HepG2 (cell line): ENCODE data around the gene HES7. TPM values are rescaled to one million over a fixed set of nuclear protein-coding genes. Genes with fewer than 3 reads are reported as not detected.
"Not testable (repeated sequence)": the region's sequence is repeated elsewhere in the genome, so short reads cannot be mapped to it uniquely, and the experiment has no call there.

Experiments used
- ATAC-seq: fragments of 200-7000 bp; cut with Tn5 transposase; 3 replicates; pipeline ENCODE4 v1.9.1; 2020; ENCODE audit warnings: mild to moderate bottlenecking, moderate library complexity
- BruUV-seq: library from RNA; stranded (reverse); fragments of 400-500 nt; replicated peaks from 2 replicates; lab custom pipeline; 2021; lab: Mats Ljungman, UMichigan
- CTCF ChIA-PET: fragments of 300-600 bp; formaldehyde crosslinking; extraction: SDS; loops from one replicate; lab custom pipeline; 2021; ENCODE audit warnings: low total read pairs, inconsistent platforms, low intra/inter-chr PET ratio; lab: Yijun Ruan, JAX
- POLR2A ChIA-PET: fragments of 350-600 bp; sonication (Branson Sonifier 250); formaldehyde crosslinking; loops from one replicate; lab custom pipeline; 2020; ENCODE audit warnings: antibody characterized with exemption, inconsistent platforms; lab: Yijun Ruan, JAX
- DNase-seq: peaks from one replicate; pipeline ENCODE4 v3.0.0-alpha.2; 2015; ENCODE audit warnings: low spot score
- FAIRE-seq: peaks from 3 replicates; lab custom pipeline; 2011; peaks lifted over from hg19 to GRCh38; lab: Jason Lieb, UNC
- H2AFZ ChIP-seq: one replicate; pipeline ENCODE4 v1.6.1; 2011; ENCODE audit warnings: low read length, inconsistent platforms
- H3K27ac ChIP-seq: fragments of 300-600 bp; 3 replicates; pipeline ENCODE4 v1.8.0; 2011; ENCODE audit warnings: mixed run types, mild to moderate bottlenecking, mixed read lengths, low read length, inconsistent platforms; ENCODE audit not compliant: insufficient read depth; ENCODE audit errors: extremely low read length
- H3K27me3 ChIP-seq, 2 experiments: fragments of 200-600 bp in 1 of 2; 2 replicates in 1 of 2; 3 replicates in 1 of 2; pipeline versions ENCODE4 v1.6.0 to v1.8.0; 2011; ENCODE audit warnings: low read length in 2 of 2, mild to moderate bottlenecking in 2 of 2, moderate library complexity in 2 of 2, inconsistent platforms in 1 of 2; ENCODE audit not compliant: insufficient read depth in 2 of 2, control insufficient read depth in 1 of 2
- H3K36me3 ChIP-seq, 2 experiments: fragments of 200-600 bp in 1 of 2; replicated peaks in 1 of 2; 2 replicates in 1 of 2; 3 replicates in 1 of 2; pipeline versions ENCODE4 v1.5.1 to v1.8.0; 2011; ENCODE audit warnings: low read length in 2 of 2, inconsistent platforms in 1 of 2; ENCODE audit not compliant: insufficient read depth in 2 of 2, control insufficient read depth in 1 of 2
- H3K4me1 ChIP-seq: 2 replicates; pipeline ENCODE4 v1.5.1; 2012; ENCODE audit warnings: low read length, inconsistent platforms; ENCODE audit not compliant: insufficient read depth
- H3K4me2 ChIP-seq: 2 replicates; pipeline ENCODE4 v1.6.0; 2011; ENCODE audit warnings: low read depth, low read length, inconsistent platforms
- H3K4me3 ChIP-seq, 3 experiments: fragments of 200-600 bp in 1 of 3; sonication (generic), shearing (Covaris generic) in 1 of 3; replicated peaks in 1 of 3; 2 replicates each; pipeline ENCODE4 v1.5.1; 2011 to 2016; ENCODE audit warnings: low read length in 3 of 3, inconsistent platforms in 2 of 3, low read depth in 2 of 3, mild to moderate bottlenecking in 2 of 3, control low read depth in 1 of 3, mixed read lengths in 1 of 3; ENCODE audit not compliant: insufficient read depth in 1 of 3
- H3K79me2 ChIP-seq: one replicate; pipeline ENCODE4 v1.6.1; 2011; ENCODE audit warnings: low read length, inconsistent platforms; ENCODE audit not compliant: insufficient read depth
- H3K9ac ChIP-seq: 2 replicates; pipeline ENCODE4 v1.6.0; 2011; ENCODE audit warnings: mild to moderate bottlenecking, low read depth, low read length, inconsistent platforms; ENCODE audit not compliant: insufficient read depth
- H3K9me3 ChIP-seq: 2 replicates; pipeline ENCODE4 v1.5.1; 2012; ENCODE audit warnings: mild to moderate bottlenecking, low read length
- H4K20me1 ChIP-seq: 2 replicates; pipeline ENCODE4 v1.6.0; 2011; ENCODE audit warnings: inconsistent platforms, mild to moderate bottlenecking, low read length, moderate library complexity; ENCODE audit not compliant: insufficient read depth
- FOXO1 ChIP-seq: sonication (generic); formaldehyde crosslinking; IDR thresholded peaks from 2 replicates; pipeline ENCODE4 v1.4.0; 2020; ENCODE audit warnings: missing genetic modification reagents
- HDAC1 ChIP-seq: sonication (generic); formaldehyde crosslinking; IDR thresholded peaks from 2 replicates; pipeline ENCODE4 v1.5.1; 2020; ENCODE audit warnings: mild to moderate bottlenecking, missing genetic modification reagents
- HNF4A ChIP-seq: sonication (generic); formaldehyde crosslinking; IDR thresholded peaks from 2 replicates; pipeline ENCODE4 v1.4.0; 2020; ENCODE audit warnings: missing genetic modification reagents
- IKZF4 ChIP-seq: sonication (generic); formaldehyde crosslinking; IDR thresholded peaks from 2 replicates; pipeline ENCODE4 v1.5.1; 2020; ENCODE audit warnings: borderline replicate concordance, mild to moderate bottlenecking, low read depth, missing genetic modification reagents; ENCODE audit errors: not compliant biosample characterization
- TBX3 ChIP-seq: fragments of 450-650 bp; IDR thresholded peaks from 2 replicates; pipeline ENCODE4 v1.6.1; 2017; ENCODE audit warnings: antibody characterized with exemption, mild to moderate bottlenecking, inconsistent platforms, borderline replicate concordance
- ZMYM4 ChIP-seq: sonication (generic); formaldehyde crosslinking; IDR thresholded peaks from 2 replicates; pipeline ENCODE4 v1.8.1; 2023; ENCODE audit warnings: mild to moderate bottlenecking, missing genetic modification reagents
- ZNF224 ChIP-seq: sonication (generic); formaldehyde crosslinking; IDR thresholded peaks from 2 replicates; pipeline ENCODE4 v1.5.0; 2020; ENCODE audit warnings: mild to moderate bottlenecking, missing genetic modification reagents
- ZNF275 ChIP-seq: sonication (generic); formaldehyde crosslinking; IDR thresholded peaks from 2 replicates; pipeline ENCODE4 v1.8.0; 2022; ENCODE audit warnings: missing genetic modification reagents, mild to moderate bottlenecking, inconsistent platforms, borderline replicate concordance
- ZNF44 ChIP-seq: sonication (generic); formaldehyde crosslinking; IDR thresholded peaks from 2 replicates; pipeline ENCODE4 v1.5.1; 2020; ENCODE audit warnings: mild to moderate bottlenecking, missing genetic modification reagents
- ZNF558 ChIP-seq: sonication (generic); formaldehyde crosslinking; IDR thresholded peaks from 2 replicates; pipeline ENCODE4 v1.9.0; 2022; ENCODE audit warnings: mild to moderate bottlenecking, missing genetic modification reagents, borderline replicate concordance
- ZNF577 ChIP-seq: sonication (generic); formaldehyde crosslinking; IDR thresholded peaks from 2 replicates; pipeline ENCODE4 v1.4.0; 2020; ENCODE audit warnings: mild to moderate bottlenecking, low read depth, missing genetic modification reagents, borderline replicate concordance
- ZNF788 ChIP-seq: sonication (generic); formaldehyde crosslinking; IDR thresholded peaks from 2 replicates; pipeline ENCODE4 v1.5.0; 2020; ENCODE audit warnings: mild to moderate bottlenecking, missing genetic modification reagents, borderline replicate concordance
- WGBS: methylation state at CpG from one replicate; pipeline ENCODE4 v1.1.6; 2017; ENCODE audit warnings: low lambda C conversion rate; 5-methylcytosine and 5-hydroxymethylcytosine counted together
- in situ Hi-C: cut with HindIII; loops from 2 replicates; pipeline ENCODE4 v1.10.0; 2017; ENCODE audit warnings: low pct_unique_long_range_greater_than_20kb; ENCODE audit not compliant: extremely low pct_ligation_motif_present
- intact Hi-C: fragments of 100-400 bp; cut with micrococcal nuclease; formaldehyde crosslinking; loops from one replicate; pipeline ENCODE4 v1.10.0; 2022; ENCODE audit not compliant: unreplicated experiment
- polyA plus RNA-seq, 8 experiments: library from polyadenylated mRNA; depleted of rRNA in 3 of 8; stranded (reverse) in 7 of 8; unstranded in 1 of 8; fragments of >200 nt; fragmentation: Illumina TruSeq in 4 of 8; extraction: Trizol in 4 of 8; gene quantifications; 2 replicates each; pipeline versions ENCODE4 v1.2.1 to v1.2.3, GENCODE V29; 2011 to 2016; ENCODE audit warnings: low read depth in 4 of 8, missing spikeins in 1 of 8, mixed read lengths in 1 of 8; ENCODE audit not compliant: insufficient read depth in 1 of 8
- total RNA-seq, 5 experiments: library from RNA; depleted of rRNA; stranded (reverse); fragments of >200 nt; fragmentation: Illumina TruSeq; extraction: Trizol; gene quantifications; 2 replicates each; pipeline ENCODE4 v1.2.3, GENCODE V29; 2016; ENCODE audit warnings: low read depth in 1 of 5

The HES7 gene
- total and polyA plus RNA-seq, 2 of the 13 experiments (the other 11 are each of a cell fraction or from before 2014, with no cell fraction given), result not detected

DNA sequence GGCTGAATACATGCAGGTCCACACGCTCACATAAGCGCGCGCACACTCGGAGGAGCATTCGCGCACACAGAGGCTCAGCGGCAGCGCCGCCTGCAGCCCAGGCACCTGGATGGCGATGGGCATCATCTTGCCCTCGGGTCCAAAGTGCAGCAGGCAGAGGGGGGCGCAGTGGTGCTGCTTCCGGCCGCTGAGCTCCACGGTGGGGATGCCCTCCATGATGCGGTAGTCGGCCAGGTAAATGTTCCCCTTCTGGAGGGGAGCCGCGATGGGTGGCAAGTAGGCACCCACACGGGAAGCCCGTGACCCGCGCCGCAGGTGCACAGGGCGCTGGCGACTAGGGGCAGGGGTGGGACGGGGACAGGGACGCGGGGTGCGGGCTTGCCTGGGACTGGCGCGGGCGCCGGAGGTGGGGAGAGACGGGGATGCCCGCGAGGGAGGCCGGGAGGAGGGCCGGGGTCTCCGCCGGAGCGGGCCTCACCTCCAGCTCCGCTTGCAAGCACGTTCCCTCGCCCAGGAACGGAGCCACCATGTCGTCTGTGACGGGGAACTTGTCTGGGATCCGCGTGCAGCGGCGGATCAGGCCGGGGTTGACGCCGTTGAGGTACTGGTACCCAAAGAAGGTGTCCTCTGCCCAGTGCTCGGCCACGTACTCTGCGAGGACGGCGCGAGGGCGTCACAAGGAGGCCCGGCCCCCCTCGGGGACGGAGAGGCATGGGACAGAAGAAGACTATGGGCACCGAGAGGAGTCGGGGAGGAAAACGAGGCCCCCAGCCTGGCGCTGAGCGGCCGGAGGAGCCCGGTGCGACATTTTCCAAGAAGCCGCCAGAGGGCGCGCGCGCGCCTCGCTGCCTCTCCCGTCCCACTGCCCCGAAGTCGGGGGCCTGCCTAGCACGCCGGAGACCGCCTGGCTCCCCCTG, 44.4 kb downstream of the HES7 start (continued):
- TF ChIP-seq ZNF577 (CRISPR knock-in tag) (no peak), HNF4A (CRISPR knock-in tag) (peak; percentile 98), ZNF275 (CRISPR knock-in tag) (no peak), ZNF558 (CRISPR knock-in tag) (no peak), ZMYM4 (CRISPR knock-in tag) (no peak), FOXO1 (CRISPR knock-in tag) (peak; percentile 7; the same call in 1 of the 2 replicates), ZNF788 (CRISPR knock-in tag) (peak; percentile 52; the same call in 1 of the 2 replicates), ZNF44 (CRISPR knock-in tag) (no peak), ZNF224 (CRISPR knock-in tag) (no peak), TBX3 (no peak), IKZF4 (CRISPR knock-in tag) (no peak), HDAC1 (CRISPR knock-in tag) (peak; percentile 78)

- intact Hi-C loops, H3K36me3 ChIP-seq, H3K4me3 ChIP-seq, H3K4me2 ChIP-seq, H3K9me3 ChIP-seq, FAIRE-seq, BruUV-seq, H3K79me2 ChIP-seq, H2AFZ ChIP-seq, H4K20me1 ChIP-seq, in situ Hi-C loops, POLR2A ChIA-PET, H3K27ac ChIP-seq, H3K9ac ChIP-seq, ATAC-seq, DNase-seq: not testable (repeated sequence)
- H3K27me3 ChIP-seq, result peaks cover 16 to 65% of the 10 kb centered on the region in 2 experiments
- CTCF ChIA-PET, result interaction anchor here (2.0 kb wide), 1 partner anchor 18 kb away, joined by 9 read pairs; no protein-coding TSS in a partner anchor
- peaks cover 24% of the 10 kb centered on the region for H3K4me1 ChIP-seq
- WGBS, result 42% methylated on average over 5 of the region's 5 CpGs
Measured at GRCh38 chr17:8077939-8078338, 46.0 kb downstream of the HES7 start.
